GM23338 (cell line): ENCODE results near the gene LRTM1. TPM values are rescaled to one million over a fixed set of nuclear protein-coding genes. Genes with fewer than 3 reads are reported as not detected.

Experiments used
- ATAC-seq: fragments of 200-7000 bp; cut with Tn5 transposase; 3 replicates; pipeline ENCODE4 v1.9.1; 2020
- DNase-seq: peaks from one replicate; pipeline ENCODE4 v3.0.0-alpha.2; 2015; ENCODE audit warnings: low spot score
- H2AFZ ChIP-seq: fragments of 200-600 bp; sonication (generic); 2 replicates; pipeline ENCODE4 v1.8.0; 2016; ENCODE audit warnings: antibody characterized with exemption, mild to moderate bottlenecking, moderate library complexity
- H3F3A ChIP-seq: fragments of 200-600 bp; sonication (generic); replicated peaks from 2 replicates; pipeline ENCODE4 v1.8.0; 2017; ENCODE audit warnings: antibody characterized with exemption, mixed run types, low read depth
- H3K27ac ChIP-seq: fragments of 200-600 bp; sonication (generic); 2 replicates; pipeline ENCODE4 v1.6.1; 2016; ENCODE audit warnings: low read depth
- H3K27me3 ChIP-seq: fragments of 200-600 bp; sonication (generic); 2 replicates; pipeline ENCODE4 v1.8.0; 2016; ENCODE audit warnings: mild to moderate bottlenecking, mixed run types, moderate library complexity; ENCODE audit not compliant: insufficient read depth
- H3K36me3 ChIP-seq: fragments of 200-600 bp; sonication (generic); 2 replicates; pipeline ENCODE4 v1.8.0; 2016; ENCODE audit warnings: mild to moderate bottlenecking; ENCODE audit not compliant: insufficient read depth
- H3K4me1 ChIP-seq: fragments of 200-600 bp; sonication (generic); 2 replicates; pipeline ENCODE4 v1.8.0; 2016; ENCODE audit warnings: mild to moderate bottlenecking, moderate library complexity; ENCODE audit not compliant: insufficient read depth
- H3K4me2 ChIP-seq: fragments of 200-600 bp; sonication (generic); 2 replicates; pipeline ENCODE4 v1.7.1; 2017; ENCODE audit warnings: mixed run types
- H3K4me3 ChIP-seq: fragments of 200-600 bp; sonication (generic); 2 replicates; pipeline ENCODE4 v1.6.1; 2016; ENCODE audit warnings: mixed run types
- H3K79me2 ChIP-seq: fragments of 200-600 bp; sonication (generic); replicated peaks from 2 replicates; pipeline ENCODE4 v1.8.0; 2017; ENCODE audit warnings: mild to moderate bottlenecking; ENCODE audit not compliant: insufficient read depth
- H3K9me2 ChIP-seq: fragments of 200-600 bp; sonication (generic); 2 replicates; pipeline ENCODE4 v1.8.0; 2017; ENCODE audit not compliant: insufficient read depth
- H4K20me1 ChIP-seq: fragments of 200-600 bp; sonication (generic); replicated peaks from 2 replicates; pipeline ENCODE4 v1.8.0; 2017; ENCODE audit warnings: mild to moderate bottlenecking; ENCODE audit not compliant: insufficient read depth
- H3K27ac Mint-ChIP-seq: 2 replicates; pipeline ENCODE4 v1.8.0; 2020; ENCODE audit warnings: inconsistent platforms, mild to moderate bottlenecking, moderate library complexity, mixed read lengths
- H3K27me3 Mint-ChIP-seq: 3 replicates; pipeline ENCODE4 v1.8.0; 2022; ENCODE audit warnings: low read depth, mild to moderate bottlenecking, moderate library complexity, mixed read lengths, inconsistent platforms; ENCODE audit not compliant: insufficient read depth, poor library complexity
- H3K36me3 Mint-ChIP-seq: 3 replicates; pipeline ENCODE4 v1.8.0; 2021; ENCODE audit warnings: low read depth, mild to moderate bottlenecking, inconsistent platforms, moderate library complexity, mixed read lengths
- H3K4me1 Mint-ChIP-seq: 3 replicates; pipeline ENCODE4 v1.8.0; 2020; ENCODE audit warnings: mild to moderate bottlenecking, inconsistent platforms, mixed read lengths
- H3K4me3 Mint-ChIP-seq: 3 replicates; pipeline ENCODE4 v1.8.0; 2021; ENCODE audit warnings: moderate library complexity, mild to moderate bottlenecking, inconsistent platforms, mixed read lengths
- H3K9me3 Mint-ChIP-seq: 3 replicates; pipeline ENCODE4 v1.8.0; 2020; ENCODE audit warnings: moderate library complexity, mild to moderate bottlenecking, inconsistent platforms, mixed read lengths
- CREB1 ChIP-seq: fragments of 250-450 bp; sonication (Bioruptor Pico); IDR thresholded peaks from 2 replicates; pipeline ENCODE4 v1.5.0; 2020; ENCODE audit warnings: low read depth, mild to moderate bottlenecking, moderate library complexity
- CTCF ChIP-seq, 2 experiments: fragments of 200-600 bp in 1 of 2; sonication (generic) in 1 of 2; conservative IDR thresholded peaks; 2 replicates each; pipeline versions ENCODE4 v1.5.1 to v1.6.1; 2016 to 2017; ENCODE audit warnings: antibody characterized with exemption in 2 of 2, low read depth in 2 of 2, mild to moderate bottlenecking in 2 of 2, moderate library complexity in 1 of 2
- EZH2 ChIP-seq: fragments of 200-600 bp; sonication (generic); IDR thresholded peaks from one replicate; pipeline ENCODE4 v1.8.0; 2017; ENCODE audit warnings: antibody characterized with exemption, mild to moderate bottlenecking, low read depth; ENCODE audit not compliant: unreplicated experiment
- JUNB ChIP-seq: IDR thresholded peaks from one replicate; pipeline ENCODE4 v1.6.1; 2016; ENCODE audit warnings: antibody characterized with exemption; ENCODE audit not compliant: unreplicated experiment
- NANOG ChIP-seq: IDR thresholded peaks from 2 replicates; pipeline ENCODE4 v1.6.1; 2016; ENCODE audit warnings: antibody characterized with exemption, borderline replicate concordance
- POLR2AphosphoS5 ChIP-seq: IDR thresholded peaks from 2 replicates; pipeline ENCODE4 v1.6.1; 2016; ENCODE audit warnings: antibody characterized with exemption, low read depth
- STAT1 ChIP-seq: IDR thresholded peaks from one replicate; pipeline ENCODE4 v1.6.1; 2016; ENCODE audit warnings: antibody characterized with exemption; ENCODE audit not compliant: unreplicated experiment
- ZNF114 ChIP-seq: fragments of 250-450 bp; sonication (Bioruptor Pico); IDR thresholded peaks from 2 replicates; pipeline ENCODE4 v1.5.0; 2020; ENCODE audit warnings: mild to moderate bottlenecking, moderate library complexity
- ZNF331 ChIP-seq: fragments of 250-450 bp; sonication (Bioruptor Pico); IDR thresholded peaks from 2 replicates; pipeline ENCODE4 v1.5.0; 2020; ENCODE audit warnings: low read depth, mild to moderate bottlenecking, moderate library complexity
- ZNF462 ChIP-seq: fragments of 250-450 bp; sonication (Bioruptor Pico); IDR thresholded peaks from 2 replicates; pipeline ENCODE4 v1.5.0; 2020; ENCODE audit warnings: mild to moderate bottlenecking, moderate library complexity
- polyA plus RNA-seq: library from polyadenylated mRNA; unstranded; fragments of >200 nt; fragmentation: Nextera tagmentation; extraction: Ambion mirVana; gene quantifications from 2 replicates; pipeline ENCODE4 v1.2.1, GENCODE V29; 2016
- total RNA-seq: library from RNA; depleted of rRNA; stranded (reverse); fragments of >200 nt; shearing (Covaris generic); gene quantifications from 2 replicates; pipeline ENCODE4 v1.2.3, GENCODE V29; 2014
- TF ChIP-seq, protein P1 (sequence below): IDR thresholded peaks from one replicate; pipeline ENCODE4 v1.6.1; 2018; ENCODE audit warnings: antibody characterized with exemption; ENCODE audit not compliant: unreplicated experiment
- TF ChIP-seq, protein P2 (sequence below): IDR thresholded peaks from 2 replicates; pipeline ENCODE4 v1.6.1; 2016; ENCODE audit warnings: antibody characterized with exemption

Gene LRTM1
- total and polyA plus RNA-seq, 2 experiments from 2014 or later: 0.47 TPM; not detected in 1

- TF ChIP-seq ZNF462 (CRISPR knock-in tag) (no peak), NANOG (no peak)
Observed at GRCh38 chr3:54960082-54960481, 32.2 kb upstream of the LRTM1 start (continued).

DNA sequence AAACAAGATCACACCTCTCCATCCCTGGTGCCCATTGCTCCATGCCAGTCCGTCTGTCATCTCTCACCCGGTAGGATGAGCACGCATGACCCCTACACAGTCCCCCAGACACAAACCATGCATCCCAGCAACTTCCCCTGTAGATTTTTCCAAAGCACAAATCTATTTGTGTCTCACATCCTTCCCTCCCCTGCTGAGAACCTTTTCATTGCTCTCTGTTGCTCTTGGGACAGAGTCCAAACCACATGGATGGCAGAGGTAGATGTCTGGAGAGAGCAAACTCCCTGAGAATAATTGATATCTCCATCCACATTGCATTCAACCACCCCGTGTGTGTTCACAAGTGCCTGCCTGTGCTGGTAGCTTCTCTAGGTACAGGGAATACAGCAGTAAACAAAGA is 29.9 kb upstream of the LRTM1 start:
- Histone ChIP-seq H3K4me1 (peaks cover 26% of the 10 kb centered on the region; the same call in 1 of the 2 replicates), H2AFZ (no peak overlapping the region), H3F3A (no peaks in the 10 kb centered on the region), H3K4me3 (no peak overlapping the region), H3K9me2 (peaks cover 19% of the 10 kb centered on the region), H3K27ac (no peak overlapping the region), H3K36me3 (no peaks in the 10 kb centered on the region), H3K79me2 (no peaks in the 10 kb centered on the region), H3K27me3 (no peaks in the 10 kb centered on the region), H3K4me2 (no peak overlapping the region), H4K20me1 (no peaks in the 10 kb centered on the region)
- H3K4me3 Mint-ChIP-seq: no peak overlapping the region
- no peaks in the 10 kb centered on the region for H3K9me3 Mint-ChIP-seq
- peaks cover 30% of the 10 kb centered on the region for H3K4me1 Mint-ChIP-seq
- no peak for DNase-seq
- no peak for ATAC-seq
- no peak overlapping the region for H3K27ac Mint-ChIP-seq
- peaks cover 6% of the 10 kb centered on the region for H3K27me3 Mint-ChIP-seq
- H3K36me3 Mint-ChIP-seq: no peaks in the 10 kb centered on the region
- TF ChIP-seq, protein P1, sequence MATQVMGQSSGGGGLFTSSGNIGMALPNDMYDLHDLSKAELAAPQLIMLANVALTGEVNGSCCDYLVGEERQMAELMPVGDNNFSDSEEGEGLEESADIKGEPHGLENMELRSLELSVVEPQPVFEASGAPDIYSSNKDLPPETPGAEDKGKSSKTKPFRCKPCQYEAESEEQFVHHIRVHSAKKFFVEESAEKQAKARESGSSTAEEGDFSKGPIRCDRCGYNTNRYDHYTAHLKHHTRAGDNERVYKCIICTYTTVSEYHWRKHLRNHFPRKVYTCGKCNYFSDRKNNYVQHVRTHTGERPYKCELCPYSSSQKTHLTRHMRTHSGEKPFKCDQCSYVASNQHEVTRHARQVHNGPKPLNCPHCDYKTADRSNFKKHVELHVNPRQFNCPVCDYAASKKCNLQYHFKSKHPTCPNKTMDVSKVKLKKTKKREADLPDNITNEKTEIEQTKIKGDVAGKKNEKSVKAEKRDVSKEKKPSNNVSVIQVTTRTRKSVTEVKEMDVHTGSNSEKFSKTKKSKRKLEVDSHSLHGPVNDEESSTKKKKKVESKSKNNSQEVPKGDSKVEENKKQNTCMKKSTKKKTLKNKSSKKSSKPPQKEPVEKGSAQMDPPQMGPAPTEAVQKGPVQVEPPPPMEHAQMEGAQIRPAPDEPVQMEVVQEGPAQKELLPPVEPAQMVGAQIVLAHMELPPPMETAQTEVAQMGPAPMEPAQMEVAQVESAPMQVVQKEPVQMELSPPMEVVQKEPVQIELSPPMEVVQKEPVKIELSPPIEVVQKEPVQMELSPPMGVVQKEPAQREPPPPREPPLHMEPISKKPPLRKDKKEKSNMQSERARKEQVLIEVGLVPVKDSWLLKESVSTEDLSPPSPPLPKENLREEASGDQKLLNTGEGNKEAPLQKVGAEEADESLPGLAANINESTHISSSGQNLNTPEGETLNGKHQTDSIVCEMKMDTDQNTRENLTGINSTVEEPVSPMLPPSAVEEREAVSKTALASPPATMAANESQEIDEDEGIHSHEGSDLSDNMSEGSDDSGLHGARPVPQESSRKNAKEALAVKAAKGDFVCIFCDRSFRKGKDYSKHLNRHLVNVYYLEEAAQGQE: no peak
- TF ChIP-seq, protein P2, sequence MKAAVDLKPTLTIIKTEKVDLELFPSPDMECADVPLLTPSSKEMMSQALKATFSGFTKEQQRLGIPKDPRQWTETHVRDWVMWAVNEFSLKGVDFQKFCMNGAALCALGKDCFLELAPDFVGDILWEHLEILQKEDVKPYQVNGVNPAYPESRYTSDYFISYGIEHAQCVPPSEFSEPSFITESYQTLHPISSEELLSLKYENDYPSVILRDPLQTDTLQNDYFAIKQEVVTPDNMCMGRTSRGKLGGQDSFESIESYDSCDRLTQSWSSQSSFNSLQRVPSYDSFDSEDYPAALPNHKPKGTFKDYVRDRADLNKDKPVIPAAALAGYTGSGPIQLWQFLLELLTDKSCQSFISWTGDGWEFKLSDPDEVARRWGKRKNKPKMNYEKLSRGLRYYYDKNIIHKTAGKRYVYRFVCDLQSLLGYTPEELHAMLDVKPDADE: no peak
- no peak for TF ChIP-seq ZNF331 (CRISPR knock-in tag)
- TF ChIP-seq STAT1: no peak
- TF ChIP-seq NANOG: no peak
- no peak for TF ChIP-seq EZH2
- TF ChIP-seq ZNF114 (CRISPR knock-in tag): no peak
- TF ChIP-seq CTCF (conservative IDR thresholded peaks at IDR 0.05; ENCODE audit: low read depth in 2 of 2): no peak
- no peak for TF ChIP-seq CREB1
- no peak for TF ChIP-seq POLR2AphosphoS5
- no peak for TF ChIP-seq JUNB
